WERI-Rb-1 (cell line): ENCODE data around the gene PLTP.

Experiments
- DNase-seq: peaks from one replicate; pipeline ENCODE4 v3.0.0-alpha.2; 2020
- H3K27ac ChIP-seq: fragments of 250-450 bp; sonication (Bioruptor Pico); 2 replicates; pipeline ENCODE4 v1.5.1; 2020; ENCODE audit warnings: mild to moderate bottlenecking, moderate library complexity
- H3K27me3 ChIP-seq: fragments of 250-450 bp; sonication (Bioruptor Pico); 2 replicates; pipeline ENCODE4 v1.5.1; 2021; ENCODE audit warnings: mild to moderate bottlenecking, low read depth, moderate library complexity; ENCODE audit not compliant: insufficient read depth, severe bottlenecking
- H3K36me3 ChIP-seq: fragments of 250-450 bp; sonication (Bioruptor Pico); 2 replicates; pipeline ENCODE4 v1.5.1; 2020; ENCODE audit warnings: mild to moderate bottlenecking, moderate library complexity
- H3K4me3 ChIP-seq: 2 replicates; pipeline ENCODE4 v1.5.1; 2011; ENCODE audit warnings: low read depth, mild to moderate bottlenecking, control low read depth, low read length
- H3K9me3 ChIP-seq: fragments of 250-450 bp; sonication (Bioruptor Pico); 2 replicates; pipeline ENCODE4 v1.5.1; 2021; ENCODE audit warnings: mild to moderate bottlenecking, moderate library complexity; ENCODE audit not compliant: severe bottlenecking
- TF ChIP-seq, protein P1 (sequence below): IDR thresholded peaks from 2 replicates; pipeline ENCODE4 v1.5.1; 2011; ENCODE audit warnings: low read depth, mild to moderate bottlenecking, control low read depth, inconsistent platforms, low read length

The PLTP gene

DNA sequence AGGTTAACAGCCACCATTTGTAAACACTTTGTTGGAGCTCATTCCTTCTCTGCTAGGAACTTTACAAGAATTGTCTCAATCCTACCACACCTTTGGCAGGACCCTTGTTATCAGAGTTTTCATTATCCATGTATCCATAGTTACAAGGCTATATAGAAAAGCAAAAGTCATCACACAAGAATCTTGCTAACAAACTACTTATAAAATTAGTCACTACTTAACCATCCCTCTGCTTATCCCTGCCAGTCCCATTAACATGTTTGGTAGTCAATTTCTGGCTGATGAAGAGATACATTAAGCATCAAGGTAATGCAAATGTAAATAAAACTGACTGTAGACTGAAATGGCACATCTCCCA lies 44.2 kb downstream of the PLTP start:
- DNase-seq, result no peak
- Histone ChIP-seq H3K4me3 (no peak overlapping the region), H3K9me3 (no peaks in the 10 kb centered on the region), H3K36me3 (no peaks in the 10 kb centered on the region), H3K27me3 (no peaks in the 10 kb centered on the region), H3K27ac (no peak overlapping the region)
- TF ChIP-seq, protein P1, sequence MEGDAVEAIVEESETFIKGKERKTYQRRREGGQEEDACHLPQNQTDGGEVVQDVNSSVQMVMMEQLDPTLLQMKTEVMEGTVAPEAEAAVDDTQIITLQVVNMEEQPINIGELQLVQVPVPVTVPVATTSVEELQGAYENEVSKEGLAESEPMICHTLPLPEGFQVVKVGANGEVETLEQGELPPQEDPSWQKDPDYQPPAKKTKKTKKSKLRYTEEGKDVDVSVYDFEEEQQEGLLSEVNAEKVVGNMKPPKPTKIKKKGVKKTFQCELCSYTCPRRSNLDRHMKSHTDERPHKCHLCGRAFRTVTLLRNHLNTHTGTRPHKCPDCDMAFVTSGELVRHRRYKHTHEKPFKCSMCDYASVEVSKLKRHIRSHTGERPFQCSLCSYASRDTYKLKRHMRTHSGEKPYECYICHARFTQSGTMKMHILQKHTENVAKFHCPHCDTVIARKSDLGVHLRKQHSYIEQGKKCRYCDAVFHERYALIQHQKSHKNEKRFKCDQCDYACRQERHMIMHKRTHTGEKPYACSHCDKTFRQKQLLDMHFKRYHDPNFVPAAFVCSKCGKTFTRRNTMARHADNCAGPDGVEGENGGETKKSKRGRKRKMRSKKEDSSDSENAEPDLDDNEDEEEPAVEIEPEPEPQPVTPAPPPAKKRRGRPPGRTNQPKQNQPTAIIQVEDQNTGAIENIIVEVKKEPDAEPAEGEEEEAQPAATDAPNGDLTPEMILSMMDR, result no peak

DNA sequence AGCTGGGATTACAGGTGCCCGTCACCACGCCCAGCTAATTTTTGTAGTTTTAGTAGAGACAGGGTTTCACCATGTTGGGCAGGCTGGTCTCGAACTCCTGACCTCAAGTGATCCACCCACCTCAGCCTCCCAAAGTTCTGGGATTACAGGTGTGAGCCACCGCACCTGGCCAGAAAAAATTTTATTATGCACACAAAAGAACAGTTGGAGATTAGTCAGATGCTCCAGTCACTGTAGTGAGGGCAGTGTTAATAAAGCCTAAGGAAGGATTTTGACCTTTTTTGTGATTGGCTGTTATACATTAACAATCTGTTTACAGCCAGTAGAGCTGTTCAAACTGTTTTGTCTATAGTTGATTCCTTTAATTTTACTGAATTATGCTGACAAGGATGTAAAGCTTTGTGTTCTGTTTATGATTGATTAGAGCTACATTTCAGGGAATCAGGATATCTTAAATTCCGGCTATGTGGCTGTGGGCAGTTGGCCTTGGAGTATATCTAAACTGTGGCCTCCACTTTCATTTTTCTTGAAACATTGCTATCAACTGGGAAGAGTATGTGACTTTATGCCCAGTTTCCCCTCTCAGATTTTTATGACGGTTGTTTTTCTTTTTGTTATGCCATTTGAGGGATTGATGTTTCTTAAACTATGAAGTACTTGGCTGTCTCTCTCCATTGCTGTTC lies 44.7 kb downstream of the PLTP start:
- TF ChIP-seq, protein P1, result no peak
- H3K27ac ChIP-seq, result no peak overlapping the region
- H3K27me3 ChIP-seq, result no peaks in the 10 kb centered on the region
- no peak overlapping the region for H3K4me3 ChIP-seq
- H3K9me3 ChIP-seq, result no peaks in the 10 kb centered on the region
- no peak for DNase-seq
- H3K36me3 ChIP-seq, result no peaks in the 10 kb centered on the region

DNA sequence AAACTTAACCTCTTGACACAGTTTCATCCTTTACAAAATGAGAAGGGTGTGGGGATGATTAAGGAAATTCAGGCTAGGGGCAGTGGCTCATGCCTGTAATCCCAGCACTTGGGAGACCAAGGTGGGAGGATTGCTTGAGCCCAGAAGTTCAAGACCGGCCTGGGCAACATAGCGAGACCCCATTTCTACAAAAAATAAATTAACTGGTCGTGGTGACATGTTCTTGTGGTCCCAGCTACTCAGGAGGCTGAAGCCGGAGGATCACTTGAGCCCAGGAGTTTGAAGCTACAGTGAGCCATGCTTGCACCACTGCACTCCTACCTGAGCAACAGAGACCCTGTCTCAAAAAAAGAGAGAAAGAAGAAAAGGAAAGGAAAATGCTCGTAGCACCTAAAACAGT lies 45.5 kb downstream of the PLTP start:
- H3K27ac ChIP-seq, result no peak overlapping the region
- H3K4me3 ChIP-seq, result no peak overlapping the region
- H3K27me3 ChIP-seq, result no peaks in the 10 kb centered on the region
- TF ChIP-seq, protein P1, result no peak
- no peaks in the 10 kb centered on the region for H3K36me3 ChIP-seq
- DNase-seq, result no peak
- H3K9me3 ChIP-seq, result no peaks in the 10 kb centered on the region

DNA sequence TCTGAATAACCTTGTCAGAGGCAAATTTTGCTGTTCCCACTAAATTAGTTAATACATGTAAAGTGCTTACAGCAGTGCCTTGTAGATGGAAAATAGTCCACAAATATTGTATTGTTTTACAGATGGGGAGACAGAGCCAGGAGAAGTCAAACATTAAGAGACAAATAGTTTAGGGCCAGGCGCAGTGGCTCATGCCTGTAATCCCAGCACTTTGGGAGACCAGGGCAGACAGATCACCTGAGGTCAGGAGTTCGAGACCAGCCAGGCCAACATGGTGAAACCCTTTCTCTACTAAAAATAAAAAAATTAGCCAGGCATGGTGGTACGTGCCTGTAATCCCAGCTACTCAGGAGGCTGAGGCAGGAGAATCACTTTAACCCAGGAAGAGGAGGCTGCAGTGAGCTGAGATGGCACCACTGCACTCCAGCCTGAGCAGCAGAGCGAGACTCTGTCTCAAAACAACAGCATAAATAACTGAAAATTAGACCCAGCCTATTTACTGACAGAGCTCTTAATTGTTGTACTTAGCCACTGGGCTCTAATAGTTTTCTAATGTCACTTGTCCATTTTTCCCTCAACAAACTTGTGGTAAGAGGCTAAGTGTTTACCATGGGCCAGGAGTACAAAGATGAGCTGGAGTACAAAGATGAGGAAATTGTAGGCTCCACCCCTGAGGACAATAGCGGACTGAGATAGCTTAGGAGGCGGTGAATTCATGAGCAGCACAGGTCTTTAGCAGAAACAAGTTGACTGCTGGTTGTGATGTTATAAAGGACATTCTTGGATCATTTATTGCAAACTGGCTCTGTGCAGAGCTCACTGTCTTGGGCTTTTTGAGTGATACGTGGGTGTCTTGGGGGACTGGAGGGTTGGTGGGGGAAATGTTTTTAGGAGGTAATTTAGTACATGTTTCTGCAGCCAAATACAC lies 48.1 kb downstream of the PLTP start:
- no peak overlapping the region for H3K4me3 ChIP-seq
- H3K9me3 ChIP-seq, result no peaks in the 10 kb centered on the region
- no peaks in the 10 kb centered on the region for H3K36me3 ChIP-seq
- no peak for DNase-seq
- TF ChIP-seq, protein P1, result no peak
- H3K27me3 ChIP-seq, result no peaks in the 10 kb centered on the region
- no peak overlapping the region for H3K27ac ChIP-seq

DNA sequence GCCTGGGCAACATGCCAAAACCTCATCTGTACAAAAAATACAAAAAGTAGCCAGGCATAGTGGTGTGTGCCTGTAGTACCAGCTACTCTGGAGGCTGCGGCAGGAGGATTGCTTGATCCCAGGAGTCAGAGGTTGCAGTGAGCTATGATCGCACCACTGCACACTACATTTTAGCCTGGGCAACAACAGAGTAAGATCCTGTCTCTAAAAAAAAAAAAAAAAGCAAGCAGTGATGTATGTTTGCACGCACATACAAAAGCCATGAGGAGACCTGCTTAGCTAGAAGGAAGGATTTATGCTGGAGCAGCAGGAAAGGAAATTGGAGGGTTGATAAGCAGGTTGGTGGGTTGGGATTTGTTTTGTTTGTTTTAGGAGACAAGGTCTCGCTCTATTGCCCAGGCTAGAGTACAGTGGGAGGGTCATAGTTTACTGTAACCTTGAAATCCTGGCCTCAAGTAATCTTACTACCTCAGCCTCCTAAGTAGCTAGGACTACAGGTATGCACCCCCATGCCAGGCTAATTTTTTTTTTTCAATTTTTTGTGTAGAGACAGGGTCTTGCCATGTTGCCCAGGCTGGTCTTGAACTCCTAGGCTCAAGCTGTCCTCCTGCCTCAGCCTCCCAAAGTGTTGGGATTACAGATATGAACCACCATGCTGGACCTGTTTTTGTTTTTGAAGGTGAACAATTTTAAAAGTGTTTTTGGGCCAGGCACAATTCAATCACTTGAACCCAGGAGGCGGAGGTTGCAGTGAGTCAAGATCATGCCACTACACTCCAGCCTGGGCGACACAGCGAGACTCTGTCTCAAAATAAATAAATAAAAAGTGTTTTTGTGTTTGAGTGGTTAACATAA lies 50.5 kb downstream of the PLTP start:
- no peaks in the 10 kb centered on the region for H3K27me3 ChIP-seq
- H3K27ac ChIP-seq, result no peak overlapping the region
- TF ChIP-seq, protein P1, result no peak
- H3K4me3 ChIP-seq, result no peak overlapping the region
- DNase-seq, result no peak
- no peaks in the 10 kb centered on the region for H3K36me3 ChIP-seq
- no peaks in the 10 kb centered on the region for H3K9me3 ChIP-seq
